Measurements from ENCODE around the gene HNRNPC.

DNA sequence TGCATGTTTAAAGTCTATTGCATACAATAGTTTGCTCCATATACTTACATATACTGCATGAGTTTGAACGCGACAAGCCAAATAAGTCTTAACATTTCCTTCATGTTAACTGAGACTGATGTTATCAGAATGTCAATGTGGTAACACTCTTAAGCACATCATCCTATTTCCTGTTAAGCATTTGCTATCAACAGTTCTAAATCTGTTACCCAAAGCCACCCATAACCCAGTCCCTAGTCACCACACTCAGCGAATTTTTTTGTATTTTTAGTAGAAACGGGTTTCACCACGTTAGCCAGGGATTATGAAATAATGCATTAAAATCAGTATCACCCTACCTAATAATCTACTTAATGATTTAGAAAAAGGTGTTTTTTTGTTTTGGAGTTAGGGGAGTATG is 39.4 kb downstream of the HNRNPC start:
- TF ChIP-seq, protein P1, sequence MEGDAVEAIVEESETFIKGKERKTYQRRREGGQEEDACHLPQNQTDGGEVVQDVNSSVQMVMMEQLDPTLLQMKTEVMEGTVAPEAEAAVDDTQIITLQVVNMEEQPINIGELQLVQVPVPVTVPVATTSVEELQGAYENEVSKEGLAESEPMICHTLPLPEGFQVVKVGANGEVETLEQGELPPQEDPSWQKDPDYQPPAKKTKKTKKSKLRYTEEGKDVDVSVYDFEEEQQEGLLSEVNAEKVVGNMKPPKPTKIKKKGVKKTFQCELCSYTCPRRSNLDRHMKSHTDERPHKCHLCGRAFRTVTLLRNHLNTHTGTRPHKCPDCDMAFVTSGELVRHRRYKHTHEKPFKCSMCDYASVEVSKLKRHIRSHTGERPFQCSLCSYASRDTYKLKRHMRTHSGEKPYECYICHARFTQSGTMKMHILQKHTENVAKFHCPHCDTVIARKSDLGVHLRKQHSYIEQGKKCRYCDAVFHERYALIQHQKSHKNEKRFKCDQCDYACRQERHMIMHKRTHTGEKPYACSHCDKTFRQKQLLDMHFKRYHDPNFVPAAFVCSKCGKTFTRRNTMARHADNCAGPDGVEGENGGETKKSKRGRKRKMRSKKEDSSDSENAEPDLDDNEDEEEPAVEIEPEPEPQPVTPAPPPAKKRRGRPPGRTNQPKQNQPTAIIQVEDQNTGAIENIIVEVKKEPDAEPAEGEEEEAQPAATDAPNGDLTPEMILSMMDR (conservative IDR thresholded peaks at IDR 0.05 in 1 of 2, IDR thresholded peaks at IDR 0.05 in 1 of 2; ENCODE audit: low read depth in 1 of 2, low read length in 2 of 2) = no peak
- TF ChIP-seq EZH2 (IDR thresholded peaks at IDR 0.05; ENCODE audit: low read length, missing control alignments) = no peak

All from fibroblast of lung (primary cell).